HG03095 (cell line): ENCODE measurements around the gene CALR.
"Not testable (repeated sequence)": the region's sequence is repeated elsewhere in the genome, so short reads cannot be mapped to it uniquely, and the experiment has no call there.

Source experiments
- ATAC-seq: cut with Tn5 transposase; IDR thresholded peaks from one replicate; pipeline ENCODE4 v1.9.1; 2021; ENCODE audit warnings: moderate library complexity; ENCODE audit not compliant: unreplicated experiment

Gene CALR

GRCh38 chr19:12976109-12976508, 37.7 kb downstream of the CALR start:
- not testable (repeated sequence) for ATAC-seq

- ATAC-seq: no peak
Observed at GRCh38 chr19:12979974-12980373, 41.6 kb downstream of the CALR start.

GRCh38 chr19:12982648-12983047, 44.2 kb downstream of the CALR start:
- no peak for ATAC-seq

GRCh38 chr19:12983091-12983490, 44.7 kb downstream of the CALR start:
- no peak for ATAC-seq

- no peak for ATAC-seq
Observed at GRCh38 chr19:12983542-12984142, 45.2 kb downstream of the CALR start.

- ATAC-seq: no peak
Observed at GRCh38 chr19:12984143-12984627, 45.8 kb downstream of the CALR start.

- ATAC-seq: no peak
Observed at GRCh38 chr19:12984683-12985048, 46.3 kb downstream of the CALR start.

- ATAC-seq: no peak
Observed at GRCh38 chr19:12985049-12985776, 46.8 kb downstream of the CALR start.

GRCh38 chr19:12986726-12987125, 48.3 kb downstream of the CALR start:
- no peak for ATAC-seq

GRCh38 chr19:12987190-12987589, 48.8 kb downstream of the CALR start:
- ATAC-seq: no peak

GRCh38 chr19:12987781-12988180, 49.4 kb downstream of the CALR start:
- no peak for ATAC-seq

- ATAC-seq: no peak
Observed at GRCh38 chr19:12990431-12990830, 52.0 kb downstream of the CALR start.

- no peak for ATAC-seq
Observed at GRCh38 chr19:12990853-12991252, 52.4 kb downstream of the CALR start.

GRCh38 chr19:12991296-12991695, 52.9 kb downstream of the CALR start:
- no peak for ATAC-seq

- ATAC-seq: no peak
Observed at GRCh38 chr19:12992729-12993128, 54.3 kb downstream of the CALR start.

GRCh38 chr19:12993562-12993961, 55.2 kb downstream of the CALR start:
- ATAC-seq: no peak
